LNCaP clone FGC (cell line): ENCODE data around the gene NAPG.

Experiments used
- DNase-seq: peaks from one replicate; pipeline ENCODE4 v3.0.0-alpha.2; 2011; ENCODE audit warnings: low read depth
- H3K4me3 ChIP-seq: 2 replicates; pipeline ENCODE4 v1.5.1; 2011; ENCODE audit warnings: mild to moderate bottlenecking, low read depth, low read length, control low read depth
- TF ChIP-seq, protein P1 (sequence below): IDR thresholded peaks from 2 replicates; pipeline ENCODE4 v1.5.1; 2012; ENCODE audit warnings: mild to moderate bottlenecking; ENCODE audit not compliant: control insufficient read depth, insufficient read depth; ENCODE audit errors: extremely low read depth

Gene NAPG

DNA sequence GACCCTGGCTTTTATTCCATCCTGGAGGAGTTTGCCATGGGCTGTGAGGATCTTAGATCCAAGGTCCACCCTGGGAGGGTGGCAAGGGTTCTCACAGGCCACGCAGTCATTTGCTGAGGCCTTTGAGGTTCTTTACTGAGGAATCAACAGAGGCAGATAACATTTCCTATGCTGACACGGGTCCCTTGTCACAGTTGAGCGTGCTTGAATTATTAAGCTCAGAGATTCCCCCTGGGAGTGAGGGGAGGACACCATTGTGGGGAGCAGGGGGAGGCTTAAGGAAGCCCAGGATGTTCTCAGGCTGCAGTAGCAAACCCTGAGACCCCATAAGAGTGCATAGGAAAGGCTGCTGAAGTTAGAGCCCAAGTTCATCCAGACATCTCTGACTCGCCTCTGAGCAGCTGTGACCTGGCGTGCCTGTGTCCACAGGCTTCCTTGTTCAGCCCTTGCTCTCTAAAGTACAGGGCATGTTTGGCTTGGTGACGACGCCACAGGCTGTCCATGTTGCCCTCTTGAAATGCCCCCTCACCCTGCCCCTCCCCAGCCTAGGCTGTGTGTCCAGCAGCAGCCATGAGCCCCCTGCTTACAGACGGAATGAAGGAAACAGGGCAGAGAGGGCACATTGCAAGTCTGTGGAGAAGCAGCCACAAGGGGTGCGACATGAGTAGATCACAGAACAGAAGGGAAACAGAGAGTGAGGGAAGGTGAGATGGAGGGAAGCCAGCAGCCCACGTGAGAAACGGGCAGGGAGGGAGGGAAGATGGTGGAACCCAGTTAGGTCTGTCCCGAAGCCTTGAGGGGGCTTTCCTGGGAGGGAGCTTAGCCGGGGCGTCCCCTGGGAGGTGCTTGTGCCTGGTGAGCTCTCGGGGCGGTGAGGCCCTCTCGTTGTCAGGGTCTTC is 34.0 kb downstream of the NAPG start:
- no peak for DNase-seq
- TF ChIP-seq, protein P1, sequence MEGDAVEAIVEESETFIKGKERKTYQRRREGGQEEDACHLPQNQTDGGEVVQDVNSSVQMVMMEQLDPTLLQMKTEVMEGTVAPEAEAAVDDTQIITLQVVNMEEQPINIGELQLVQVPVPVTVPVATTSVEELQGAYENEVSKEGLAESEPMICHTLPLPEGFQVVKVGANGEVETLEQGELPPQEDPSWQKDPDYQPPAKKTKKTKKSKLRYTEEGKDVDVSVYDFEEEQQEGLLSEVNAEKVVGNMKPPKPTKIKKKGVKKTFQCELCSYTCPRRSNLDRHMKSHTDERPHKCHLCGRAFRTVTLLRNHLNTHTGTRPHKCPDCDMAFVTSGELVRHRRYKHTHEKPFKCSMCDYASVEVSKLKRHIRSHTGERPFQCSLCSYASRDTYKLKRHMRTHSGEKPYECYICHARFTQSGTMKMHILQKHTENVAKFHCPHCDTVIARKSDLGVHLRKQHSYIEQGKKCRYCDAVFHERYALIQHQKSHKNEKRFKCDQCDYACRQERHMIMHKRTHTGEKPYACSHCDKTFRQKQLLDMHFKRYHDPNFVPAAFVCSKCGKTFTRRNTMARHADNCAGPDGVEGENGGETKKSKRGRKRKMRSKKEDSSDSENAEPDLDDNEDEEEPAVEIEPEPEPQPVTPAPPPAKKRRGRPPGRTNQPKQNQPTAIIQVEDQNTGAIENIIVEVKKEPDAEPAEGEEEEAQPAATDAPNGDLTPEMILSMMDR: no peak
- H3K4me3 ChIP-seq: no peak overlapping the region

DNA sequence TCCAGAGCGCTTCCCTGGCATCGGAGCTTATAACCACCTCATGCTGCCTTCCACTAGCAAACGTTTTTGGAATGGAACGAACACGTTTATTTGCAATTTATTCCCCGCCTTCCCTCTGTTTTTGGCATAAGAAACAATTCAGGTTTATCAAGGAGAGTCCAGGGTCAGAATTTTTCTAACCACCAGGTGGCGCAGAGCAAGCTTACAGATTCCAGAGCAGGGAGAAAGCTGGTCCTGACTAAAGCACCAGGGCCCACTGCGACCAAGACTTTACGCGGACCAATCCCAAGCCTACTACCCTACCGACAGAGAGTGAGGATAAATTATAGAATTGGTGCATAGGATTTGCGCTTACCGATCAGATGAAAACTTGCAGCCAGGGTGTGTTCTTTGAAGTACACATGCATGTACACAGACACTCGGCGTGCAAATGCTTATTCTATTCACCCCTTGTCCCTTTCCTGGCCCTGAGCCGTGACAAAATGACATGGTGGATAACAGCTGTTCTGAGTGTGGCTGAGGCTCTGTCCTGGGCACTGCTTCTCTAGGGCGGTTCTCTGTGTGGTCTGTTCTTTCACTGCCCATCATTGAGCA is 34.7 kb downstream of the NAPG start:
- H3K4me3 ChIP-seq: no peak overlapping the region

DNA sequence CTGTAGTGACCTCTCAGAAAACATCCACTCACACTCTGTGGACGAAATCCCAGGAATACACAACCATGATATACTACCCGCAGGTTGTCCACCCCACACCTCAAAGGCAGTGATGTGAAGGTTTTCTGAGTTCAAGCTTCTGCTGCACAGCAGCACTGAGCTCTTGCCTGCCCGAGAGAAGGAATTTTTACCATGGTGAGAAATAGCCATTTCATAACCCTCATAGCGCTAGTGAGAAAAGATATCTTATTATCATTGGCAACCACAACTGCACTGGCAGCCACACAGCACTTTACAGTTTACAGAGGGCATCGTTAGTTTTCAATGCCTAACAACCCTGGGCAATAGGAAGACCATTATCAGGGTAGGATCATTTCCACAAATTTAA is 36.9 kb downstream of the NAPG start:
- no peak overlapping the region for H3K4me3 ChIP-seq
- TF ChIP-seq, protein P1: no peak
- DNase-seq: peak; percentile 32

More for the DNA sequence above, 34.7 kb downstream of the NAPG start:
- TF ChIP-seq, protein P1: peak; percentile 76
- DNase-seq: peak; percentile 58

DNA sequence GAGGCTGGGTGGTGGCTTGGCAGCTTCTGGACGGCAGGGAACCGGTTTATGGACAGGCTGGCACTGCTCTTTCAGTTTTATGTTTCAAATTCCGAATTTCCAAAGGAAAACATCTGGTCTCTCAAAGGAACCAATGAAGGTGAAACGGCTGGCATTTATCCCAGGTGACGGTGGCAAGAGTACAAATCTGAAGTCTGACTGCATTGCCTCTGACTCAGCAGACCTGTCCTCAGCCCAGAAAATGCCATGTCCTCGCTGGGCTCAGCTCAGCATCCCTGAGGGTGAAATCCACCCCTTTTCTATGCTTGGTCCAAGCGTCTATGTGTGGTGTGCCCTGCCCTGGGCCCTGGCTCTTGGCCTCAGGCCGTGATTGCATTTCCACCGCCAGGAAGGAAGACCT is 38.1 kb downstream of the NAPG start:
- TF ChIP-seq, protein P1: no peak
- peak; percentile 46 for DNase-seq
- no peak overlapping the region for H3K4me3 ChIP-seq

DNA sequence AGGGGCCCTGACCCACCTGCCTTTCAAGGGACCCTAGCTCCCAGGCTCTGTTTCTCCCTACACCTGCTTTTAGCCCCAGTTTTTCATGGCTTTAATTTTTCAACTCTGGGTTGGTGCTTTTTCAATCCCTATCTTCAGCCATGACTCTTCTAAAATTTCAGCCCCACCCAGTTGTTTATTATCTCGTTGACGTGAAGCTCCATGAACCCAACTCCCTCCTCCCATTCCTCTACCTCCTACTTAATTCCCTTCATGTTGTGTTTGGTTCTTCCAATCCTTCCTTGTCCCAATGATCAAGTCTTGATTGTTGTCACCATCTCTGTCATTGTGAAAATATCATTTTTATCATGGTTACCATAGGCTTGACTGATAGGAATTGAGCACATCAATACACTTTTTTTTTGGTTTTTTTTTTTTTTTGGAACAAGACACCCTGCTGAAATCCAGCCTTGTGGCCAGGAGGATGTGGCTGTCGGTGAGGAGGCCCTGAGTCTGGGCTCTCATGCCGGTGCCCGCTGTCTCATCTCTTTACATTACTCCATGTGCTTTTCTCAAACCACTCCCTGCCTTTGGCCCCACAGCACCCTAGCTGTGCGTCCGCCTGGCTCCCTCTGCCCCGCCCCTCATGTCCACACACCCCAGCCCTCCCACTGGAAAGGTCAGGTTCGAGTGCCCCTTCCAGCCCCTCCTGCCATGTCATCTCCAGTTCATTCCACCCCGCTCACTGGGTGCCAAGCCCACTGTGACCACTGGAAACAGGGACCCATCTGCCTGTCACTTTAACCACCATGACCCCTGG is 39.3 kb downstream of the NAPG start:
- TF ChIP-seq, protein P1: no peak
- DNase-seq: no peak
- H3K4me3 ChIP-seq: no peak overlapping the region

DNA sequence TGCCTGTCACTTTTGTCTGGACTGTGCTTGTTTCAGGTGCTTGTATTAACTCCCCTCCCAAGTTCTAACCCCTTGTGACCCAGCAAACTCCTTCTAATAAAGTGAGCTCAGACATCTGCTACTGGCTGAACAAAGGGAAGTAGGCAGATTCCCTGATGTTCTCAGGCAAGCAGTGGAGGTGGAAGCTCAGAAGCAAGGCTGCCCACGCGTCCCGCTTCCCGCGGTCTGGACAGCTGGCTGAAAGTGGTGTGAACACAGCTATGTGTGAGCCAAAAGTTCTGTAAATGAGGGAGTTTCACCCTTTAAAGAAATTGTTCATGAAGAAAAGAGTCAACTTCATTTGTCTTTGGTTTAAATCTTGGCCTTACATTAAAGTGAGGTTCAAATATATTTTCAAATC is 40.0 kb downstream of the NAPG start:
- TF ChIP-seq, protein P1: no peak
- H3K4me3 ChIP-seq: no peak overlapping the region
- DNase-seq: no peak
